BLaER1 treated with 17β-estradiol and CSF1 and Interleukin-3, amounts not matched to agents 10 nM and 100 nM (cell line): ENCODE data around the gene MBTPS1.

ENCODE experiments used
- H3K27ac ChIP-seq, 11 experiments: shearing (Covaris generic); formaldehyde crosslinking; 2 replicates each; pipeline ENCODE4 v1.8.1; 2022
- H3K27me3 ChIP-seq, 11 experiments: shearing (Covaris generic); formaldehyde crosslinking; 2 replicates each; pipeline ENCODE4 v1.8.1; 2022
- H3K36me3 ChIP-seq, 11 experiments: shearing (Covaris generic); formaldehyde crosslinking; 2 replicates each; pipeline ENCODE4 v1.8.1; 2022
- H3K4me1 ChIP-seq, 10 experiments: shearing (Covaris generic); formaldehyde crosslinking; 2 replicates each; pipeline ENCODE4 v1.8.1; 2022
- H3K4me2 ChIP-seq, 11 experiments: shearing (Covaris generic); formaldehyde crosslinking; 2 replicates each; pipeline ENCODE4 v1.8.1; 2022
- H3K4me3 ChIP-seq, 10 experiments: shearing (Covaris generic); formaldehyde crosslinking; 2 replicates each; pipeline ENCODE4 v1.8.1; 2022
- H3K9ac ChIP-seq, 11 experiments: shearing (Covaris generic); formaldehyde crosslinking; 2 replicates each; pipeline ENCODE4 v1.8.1; 2022
- H3K9me3 ChIP-seq, 11 experiments: shearing (Covaris generic); formaldehyde crosslinking; replicated peaks in 1 of 11; 2 replicates each; pipeline ENCODE4 v1.8.1; 2022
- H4K20me1 ChIP-seq, 11 experiments: shearing (Covaris generic); formaldehyde crosslinking; 2 replicates each; pipeline ENCODE4 v1.8.1; 2022
- Cebpa-rat ChIP-seq, 11 experiments: shearing (Covaris generic); IDR thresholded peaks; 2 replicates each; pipeline ENCODE4 v1.8.1; 2022

Gene MBTPS1

DNA sequence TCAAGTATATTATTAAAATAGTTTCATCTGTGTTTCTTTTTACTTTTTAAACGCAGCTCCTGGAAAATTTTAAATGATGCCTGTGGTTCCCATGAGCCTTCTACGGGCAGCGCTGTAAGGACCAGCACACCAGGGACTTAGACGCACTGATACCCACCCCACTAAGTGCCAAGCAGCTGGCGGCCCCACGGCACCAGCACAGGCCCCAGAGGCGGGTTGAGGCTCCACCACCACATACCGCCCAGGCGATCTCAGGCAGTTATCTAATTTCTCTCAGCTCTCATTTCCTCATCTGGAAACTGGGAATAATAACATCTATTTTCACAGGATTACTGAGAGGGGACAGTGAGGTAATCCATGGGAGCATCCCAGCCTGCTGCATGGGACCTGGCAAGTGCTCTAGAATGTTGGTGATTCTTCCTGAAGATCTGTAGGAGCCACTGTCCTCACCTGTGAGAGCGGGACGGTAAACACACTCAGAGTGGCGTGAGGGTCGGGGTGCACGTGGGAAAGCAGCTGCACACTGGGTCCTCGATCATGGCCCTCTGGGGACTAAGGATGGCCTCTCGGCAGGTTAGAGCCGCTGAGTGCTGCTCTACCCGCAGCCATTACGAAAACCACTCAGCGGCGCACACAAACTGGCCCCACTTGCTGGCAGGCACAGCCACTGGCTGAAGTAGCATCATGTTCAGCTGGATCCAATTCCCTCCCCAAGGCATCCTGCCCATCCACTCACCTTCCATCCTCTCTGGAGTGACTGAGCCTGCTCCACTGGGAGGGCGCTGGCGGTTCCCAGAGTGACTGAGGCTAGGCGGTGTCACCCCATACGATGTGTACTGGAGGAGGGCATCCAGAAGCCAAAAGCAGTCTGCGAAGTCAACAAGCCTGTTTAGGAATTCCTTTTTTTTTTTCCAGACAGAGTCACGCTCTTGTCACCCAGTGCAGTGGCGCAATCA is 56.5 kb downstream of the MBTPS1 start:
- Histone ChIP-seq H3K27me3 (no peaks in the 10 kb centered on the region), H3K9ac (no peak overlapping the region), H3K4me1 (peaks cover 0 to 14% (median 7%) of the 10 kb centered on the region in 10 experiments; a peak in 17 of 20 replicates), H3K27ac (no peak overlapping the region), H3K9me3 (no peaks in the 10 kb centered on the region), H3K4me3 (no peak overlapping the region), H3K4me2 (no peak overlapping the region), H4K20me1 (peaks cover 15 to 60% (median 29%) of the 10 kb centered on the region in 11 experiments; a peak in 17 of 22 replicates), H3K36me3 (peaks cover 98 to 100% (median 100%) of the 10 kb centered on the region in 11 experiments)
- no peak for TF ChIP-seq Cebpa-rat (IDR thresholded peaks at IDR 0.05)

DNA sequence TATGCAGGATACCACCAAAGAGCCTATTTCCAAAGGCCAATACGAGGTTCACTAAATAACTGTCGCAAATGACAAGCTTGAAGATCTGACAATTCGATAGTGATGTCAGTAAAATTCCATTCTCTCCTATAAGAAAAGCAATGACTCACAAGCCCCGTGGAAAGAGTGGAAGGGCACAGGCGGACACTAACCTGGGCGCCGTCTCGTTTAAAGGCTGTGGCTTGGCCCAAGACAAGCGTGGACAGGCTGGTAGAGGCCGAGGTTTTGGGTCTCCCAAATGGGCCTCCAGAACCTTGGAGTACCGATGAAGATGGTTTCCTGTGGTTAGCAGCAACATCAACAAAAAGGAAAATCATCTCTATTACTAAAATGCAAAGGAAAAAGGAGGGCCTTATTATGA is 57.6 kb downstream of the MBTPS1 start:
- Histone ChIP-seq H3K27me3 (no peaks in the 10 kb centered on the region), H3K36me3 (peaks cover 99 to 100% (median 100%) of the 10 kb centered on the region in 11 experiments)
- no peak for TF ChIP-seq Cebpa-rat (IDR thresholded peaks at IDR 0.05)

GRCh38 chr16:84058664-84059063 is 58.1 kb downstream of the MBTPS1 start:
- Histone ChIP-seq H3K27me3 (no peaks in the 10 kb centered on the region), H3K27ac (no peak overlapping the region), H3K4me1 (peaks cover 6 to 24% (median 17%) of the 10 kb centered on the region in 10 experiments; a peak in 17 of 20 replicates), H3K4me3 (no peak overlapping the region), H4K20me1 (peaks cover 20 to 74% (median 41%) of the 10 kb centered on the region in 11 experiments; a peak in 18 of 22 replicates), H3K36me3 (peaks cover 99 to 100% (median 100%) of the 10 kb centered on the region in 11 experiments), H3K4me2 (no peak overlapping the region), H3K9me3 (no peaks in the 10 kb centered on the region), H3K9ac (no peak overlapping the region)
- TF ChIP-seq Cebpa-rat (IDR thresholded peaks at IDR 0.05): no peak

More for the DNA sequence above, 57.6 kb downstream of the MBTPS1 start:
- Histone ChIP-seq H3K9me3 (no peaks in the 10 kb centered on the region), H3K4me1 (peaks cover 6 to 24% (median 17%) of the 10 kb centered on the region in 10 experiments; a peak in 17 of 20 replicates), H3K9ac (no peak overlapping the region), H3K4me2 (no peak overlapping the region), H4K20me1 (peaks cover 20 to 70% (median 41%) of the 10 kb centered on the region in 11 experiments; a peak in 18 of 22 replicates), H3K27ac (no peak overlapping the region), H3K4me3 (no peak overlapping the region)

GRCh38 chr16:84058211-84058610 is 58.5 kb downstream of the MBTPS1 start:
- TF ChIP-seq Cebpa-rat (IDR thresholded peaks at IDR 0.05): no peak
- H3K36me3 ChIP-seq: peaks cover 100% of the 10 kb centered on the region in 11 experiments
- H3K27ac ChIP-seq: no peak overlapping the region
- H4K20me1 ChIP-seq: peaks cover 21 to 78% (median 43%) of the 10 kb centered on the region in 11 experiments; a peak in 18 of 22 replicates
- no peak overlapping the region for H3K9ac ChIP-seq
- H3K4me3 ChIP-seq: no peak overlapping the region
- no peak overlapping the region for H3K4me2 ChIP-seq
- peaks cover 6 to 24% (median 17%) of the 10 kb centered on the region in 10 experiments; a peak in 17 of 20 replicates for H3K4me1 ChIP-seq
- H3K27me3 ChIP-seq: no peaks in the 10 kb centered on the region
- H3K9me3 ChIP-seq: no peaks in the 10 kb centered on the region

DNA sequence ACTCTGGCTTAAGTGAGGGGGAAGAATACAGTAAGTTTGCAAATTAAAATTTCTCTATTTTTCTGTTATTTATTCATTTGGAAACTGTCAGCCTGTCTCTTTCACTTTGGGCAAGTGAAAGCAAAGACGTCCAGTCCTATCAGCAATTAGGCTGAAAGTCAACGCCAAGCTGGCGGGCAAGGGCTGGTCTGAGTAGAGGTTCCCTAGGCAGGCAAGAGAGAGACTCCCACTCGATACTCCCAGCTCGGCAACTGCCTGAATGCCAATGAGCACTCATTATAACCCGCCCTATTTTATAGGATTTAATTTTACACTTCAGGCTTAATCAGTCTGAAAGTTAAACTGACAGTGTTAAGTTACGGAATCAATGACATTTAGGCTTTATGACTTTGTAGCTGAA is 59.8 kb downstream of the MBTPS1 start:
- peaks cover 22 to 79% (median 47%) of the 10 kb centered on the region in 11 experiments; a peak in 20 of 22 replicates for H4K20me1 ChIP-seq
- H3K4me2 ChIP-seq: no peak overlapping the region
- no peak overlapping the region; a peak in 1 of 22 replicates for H3K9ac ChIP-seq
- no peaks in the 10 kb centered on the region for H3K27me3 ChIP-seq
- H3K9me3 ChIP-seq: no peaks in the 10 kb centered on the region
- H3K4me1 ChIP-seq: peaks cover 6 to 24% (median 17%) of the 10 kb centered on the region in 10 experiments; a peak in 17 of 20 replicates
- H3K4me3 ChIP-seq: no peak overlapping the region
- no peak overlapping the region for H3K27ac ChIP-seq
- TF ChIP-seq Cebpa-rat (IDR thresholded peaks at IDR 0.05): no peak
- peaks cover 100% of the 10 kb centered on the region in 11 experiments for H3K36me3 ChIP-seq

GRCh38 chr16:84055801-84056634 is 60.7 kb downstream of the MBTPS1 start:
- no peak for TF ChIP-seq Cebpa-rat (IDR thresholded peaks at IDR 0.05)
- H4K20me1 ChIP-seq: peaks cover 22 to 76% (median 47%) of the 10 kb centered on the region in 11 experiments; a peak in 20 of 22 replicates

DNA sequence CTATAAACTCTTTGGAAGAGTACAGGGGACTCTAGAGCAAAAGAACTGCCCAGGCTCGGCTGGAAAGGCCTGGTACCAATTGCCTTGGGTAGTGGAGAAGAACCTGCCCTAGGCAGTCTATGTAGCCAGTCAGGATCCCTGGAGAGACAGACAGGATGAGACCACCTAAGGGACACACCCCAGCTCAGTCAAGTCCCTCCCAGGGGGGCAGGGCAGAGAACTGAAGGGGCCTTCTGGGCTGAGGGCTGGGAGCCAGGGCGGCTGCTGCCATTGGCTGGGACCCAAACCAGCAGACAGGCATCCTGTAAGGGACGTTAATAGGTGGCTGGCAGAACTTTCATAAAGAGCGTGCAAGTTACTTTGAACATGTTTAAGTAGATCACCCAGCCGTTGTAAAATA is 61.4 kb downstream of the MBTPS1 start:
- Histone ChIP-seq H3K27me3 (no peaks in the 10 kb centered on the region), H3K4me3 (no peak overlapping the region), H3K9ac (peak overlapping the region in 1 of 11 experiments; percentile 38; a peak in 1 of 22 replicates), H3K4me2 (peak overlapping the region in 4 of 11 experiments; percentile 8 to 29 (median 22); a peak in 4 of 22 replicates), H3K27ac (peak overlapping the region in 1 of 11 experiments; percentile 2; a peak in 1 of 22 replicates), H4K20me1 (peaks cover 22 to 72% (median 45%) of the 10 kb centered on the region in 11 experiments; a peak in 20 of 22 replicates), H3K9me3 (no peaks in the 10 kb centered on the region), H3K4me1 (peaks cover 6 to 24% (median 17%) of the 10 kb centered on the region in 10 experiments; a peak in 17 of 20 replicates), H3K36me3 (peaks cover 84 to 92% (median 86%) of the 10 kb centered on the region in 11 experiments)
- TF ChIP-seq Cebpa-rat (IDR thresholded peaks at IDR 0.05): no peak

More at GRCh38 chr16:84055801-84056634, 60.7 kb downstream of the MBTPS1 start:
- peak overlapping the region in 1 of 11 experiments; percentile 2; a peak in 1 of 22 replicates for H3K27ac ChIP-seq
- no peak overlapping the region for H3K9ac ChIP-seq
- H3K9me3 ChIP-seq: no peaks in the 10 kb centered on the region
- H3K4me2 ChIP-seq: 0 out of 22 replicates have a peak overlapping the region, but pooled peaks of 1 of the 11 experiments have one; percentile 8
- H3K4me1 ChIP-seq: peaks cover 6 to 24% (median 17%) of the 10 kb centered on the region in 10 experiments; a peak in 17 of 20 replicates
- H3K27me3 ChIP-seq: no peaks in the 10 kb centered on the region
- no peak overlapping the region for H3K4me3 ChIP-seq
- H3K36me3 ChIP-seq: peaks cover 90 to 96% (median 91%) of the 10 kb centered on the region in 11 experiments

DNA sequence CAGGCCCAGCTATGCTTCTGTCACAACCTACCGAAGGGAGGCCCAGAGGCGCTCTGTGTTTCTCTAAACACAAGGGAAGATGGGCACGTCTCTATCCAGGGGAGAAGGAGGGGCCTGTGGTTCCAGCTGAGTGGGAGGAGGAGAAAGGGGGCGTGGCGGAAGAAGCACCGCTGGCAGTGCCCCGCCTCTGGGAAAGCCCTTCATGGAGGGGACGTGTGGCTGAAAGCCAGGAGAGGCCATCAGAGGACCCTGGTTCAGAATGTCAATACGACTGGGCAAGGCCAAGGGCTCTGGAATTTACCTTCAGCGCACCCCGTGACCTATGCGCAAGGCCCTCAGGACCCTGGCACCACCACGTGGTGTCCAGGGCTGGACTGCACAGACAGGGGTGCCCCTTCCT is 61.8 kb downstream of the MBTPS1 start:
- Histone ChIP-seq H3K9ac (0 out of 22 replicates have a peak overlapping the region, but pooled peaks of 1 of the 11 experiments have one; percentile 4), H4K20me1 (peaks cover 22 to 75% (median 41%) of the 10 kb centered on the region in 11 experiments; a peak in 20 of 22 replicates), H3K27me3 (no peaks in the 10 kb centered on the region), H3K4me3 (no peak overlapping the region), H3K4me1 (peaks cover 6 to 24% (median 17%) of the 10 kb centered on the region in 10 experiments; a peak in 17 of 20 replicates), H3K4me2 (peak overlapping the region in 7 of 11 experiments; percentile 1 to 41 (median 18); a peak in 9 of 22 replicates), H3K36me3 (peaks cover 80 to 92% (median 86%) of the 10 kb centered on the region in 11 experiments), H3K9me3 (no peaks in the 10 kb centered on the region), H3K27ac (no peak overlapping the region)
- TF ChIP-seq Cebpa-rat (IDR thresholded peaks at IDR 0.05): no peak
